ENCODE data around the gene ERN1.
"Not testable (repeated sequence)": the region's sequence is repeated elsewhere in the genome, so short reads cannot be mapped to it uniquely, and the experiment has no call there.

The ERN1 gene

DNA sequence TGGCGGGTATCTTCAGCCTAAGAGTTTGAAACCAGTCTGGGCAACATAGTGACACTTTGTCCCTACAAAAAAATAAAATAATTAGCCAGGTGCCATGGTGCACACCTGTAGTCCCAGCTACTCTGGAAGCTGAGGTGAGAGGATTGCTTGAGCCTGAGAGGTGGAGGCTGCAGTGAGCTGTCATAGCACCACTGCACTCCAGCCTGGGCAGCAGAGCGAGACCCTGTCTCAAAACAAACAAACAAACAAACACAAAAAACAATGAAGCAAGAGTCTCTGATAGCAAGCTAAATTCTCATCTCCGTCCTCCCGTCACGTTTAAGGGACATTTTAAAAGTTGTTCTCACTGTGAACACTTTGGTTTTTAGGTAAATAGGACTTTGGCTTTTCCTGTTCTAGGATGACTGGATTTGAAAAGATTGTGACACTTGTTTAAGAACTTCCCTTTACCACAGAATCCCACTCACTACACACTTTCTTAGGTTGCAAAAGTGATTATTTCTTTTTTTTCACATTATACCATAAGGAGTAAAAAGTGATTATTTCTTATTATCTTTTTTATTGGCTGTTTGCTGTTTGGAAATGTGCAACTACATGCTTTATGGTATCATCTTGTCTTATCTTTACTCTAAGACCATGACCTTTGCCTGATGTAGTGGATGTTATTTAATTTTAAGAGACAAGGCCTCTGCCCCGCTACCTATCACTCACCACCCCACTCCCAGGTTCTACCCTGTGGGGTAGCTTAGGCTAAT lies 4.4 kb upstream of the ERN1 start:
- no peak for DNase-seq (ENCODE audit: low spot score)

- DNase-seq (ENCODE audit: low spot score): peak; percentile 83
These were observed 3.7 kb upstream of the ERN1 start for GRCh38 chr17:64133546-64134215.

DNA sequence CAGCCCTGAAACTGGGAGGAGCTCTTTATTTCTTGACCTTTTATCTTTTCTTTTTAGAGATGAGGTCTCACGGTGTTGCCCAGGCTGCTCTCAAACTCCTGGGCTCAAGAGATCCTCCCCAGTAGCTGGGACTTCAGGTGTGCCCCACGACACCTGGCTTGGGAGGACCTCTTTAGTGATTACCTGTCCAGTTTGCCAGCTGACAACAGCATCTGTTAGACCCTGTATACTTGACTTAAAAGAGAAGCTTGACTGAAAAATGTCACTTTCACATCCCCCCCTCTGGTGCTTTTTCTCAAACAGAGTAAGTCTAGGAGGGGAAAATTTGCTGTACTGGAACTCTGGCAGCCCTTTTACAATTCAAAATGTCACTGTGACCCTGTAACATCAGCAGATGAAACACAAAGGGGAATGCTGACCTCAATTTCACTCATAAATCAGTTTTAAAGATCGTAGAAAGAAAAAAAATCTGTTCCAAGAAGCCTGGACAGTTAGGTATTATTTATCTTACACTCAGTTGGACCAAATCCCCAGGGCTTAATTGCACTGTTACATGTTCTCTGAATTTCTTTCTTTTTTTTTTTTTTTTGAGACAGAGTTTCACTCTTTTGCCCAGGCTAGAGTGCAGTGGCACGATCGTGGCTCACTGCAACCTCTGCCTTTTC lies 1.8 kb upstream of the ERN1 start:
- DNase-seq (ENCODE audit: low spot score): no peak

- no peak for DNase-seq (ENCODE audit: low spot score)
These were observed 636 bp upstream of the ERN1 start for GRCh38 chr17:64130559-64131001.

- no peak for DNase-seq (ENCODE audit: low spot score)
These were observed 504 bp downstream of the ERN1 start for GRCh38 chr17:64129515-64129764.

- no peak for DNase-seq (ENCODE audit: low spot score)
These were observed 993 bp downstream of the ERN1 start for GRCh38 chr17:64128787-64129514.

DNA sequence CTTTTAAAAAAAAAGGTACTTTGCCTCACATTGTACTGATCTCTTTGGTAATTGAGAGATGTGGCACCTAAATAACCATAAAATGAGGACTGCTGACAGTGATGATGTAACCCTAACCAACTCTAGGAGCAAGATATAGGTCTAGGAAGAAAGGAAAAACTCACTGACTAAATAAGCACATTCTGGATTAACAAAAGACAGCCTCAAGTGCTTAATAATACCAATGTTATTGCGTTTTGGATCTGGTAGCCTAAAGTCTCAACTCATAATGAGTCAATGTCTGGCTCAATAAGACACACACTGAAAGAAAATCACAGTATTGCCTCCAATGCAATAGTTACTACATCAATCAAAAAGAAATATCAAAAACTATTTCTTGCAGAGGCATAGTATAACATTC lies 3.0 kb downstream of the ERN1 start:
- no peak for DNase-seq (ENCODE audit: low spot score)

- DNase-seq (ENCODE audit: low spot score): no peak
These were observed 4.0 kb downstream of the ERN1 start for GRCh38 chr17:64125937-64126336.

DNA sequence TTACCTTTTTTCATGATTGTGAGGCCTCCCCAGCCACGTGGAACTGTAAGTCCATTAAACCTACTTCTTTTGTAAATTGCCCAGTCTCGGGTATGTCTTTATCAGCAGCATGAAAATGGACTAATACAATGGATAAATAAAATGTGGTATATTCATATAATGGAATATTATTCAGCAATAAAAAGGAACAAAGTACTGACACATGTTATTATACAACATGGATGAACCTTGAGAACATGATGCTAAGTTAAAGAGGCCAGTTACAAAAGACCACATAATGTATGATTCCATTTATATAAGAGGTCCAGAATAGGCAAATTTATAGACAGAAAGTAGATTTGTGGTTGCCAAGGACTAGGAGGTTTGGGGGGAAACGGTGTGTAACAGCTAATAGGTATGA lies 5.3 kb downstream of the ERN1 start:
- DNase-seq (ENCODE audit: low spot score): no peak

DNA sequence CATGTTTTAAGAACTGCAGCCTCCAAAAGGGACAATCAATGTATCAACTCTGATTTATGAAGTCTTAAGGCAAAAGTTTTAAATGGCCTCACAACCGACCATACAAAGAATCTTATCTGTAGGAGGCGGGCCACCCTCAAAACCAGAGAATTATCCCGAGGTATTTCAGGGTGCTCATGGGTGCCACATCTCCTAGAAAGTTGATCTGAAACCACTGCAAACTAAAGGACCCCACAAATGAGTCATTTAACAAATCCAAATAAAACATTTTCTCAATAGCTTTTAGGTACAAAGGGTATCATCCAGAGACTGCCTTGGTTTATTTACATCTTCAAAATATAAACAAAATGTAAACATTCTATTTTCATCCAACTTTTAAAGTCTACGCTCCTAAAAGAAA lies 6.8 kb downstream of the ERN1 start:
- no peak for DNase-seq (ENCODE audit: low spot score)

- not testable (repeated sequence) for DNase-seq (ENCODE audit: low spot score)
These were observed 8.8 kb downstream of the ERN1 start for GRCh38 chr17:64120972-64121786.

DNA sequence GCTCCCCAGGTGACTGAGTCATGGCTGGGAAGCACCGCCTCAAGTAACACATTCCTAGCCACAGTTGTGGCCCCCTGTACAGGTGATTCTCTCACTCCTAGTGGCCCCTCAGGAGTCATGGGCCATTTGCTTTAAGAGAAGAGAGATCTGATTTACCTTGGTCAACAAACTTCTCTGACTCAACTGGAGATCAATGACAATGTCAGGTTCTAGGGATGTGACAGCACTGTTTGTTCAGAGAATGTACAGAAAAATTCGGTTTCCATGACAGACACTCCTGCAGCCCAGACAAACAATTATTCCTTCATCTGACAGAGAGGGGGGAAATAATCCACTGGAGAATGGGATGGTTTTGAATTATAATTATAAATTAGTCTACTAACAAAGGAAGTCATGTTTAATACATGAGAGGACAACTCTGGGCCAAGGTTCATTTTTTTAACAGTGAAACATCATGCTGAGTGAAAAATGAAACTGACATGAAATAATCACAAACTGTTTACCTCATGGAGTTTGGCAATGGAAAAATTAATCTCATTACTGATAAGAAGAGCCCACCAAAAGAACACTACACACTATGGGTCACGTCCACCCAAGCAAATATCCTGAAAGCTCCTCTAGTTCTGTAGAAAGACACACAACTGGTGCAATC lies 9.7 kb downstream of the ERN1 start:
- DNase-seq (ENCODE audit: low spot score): no peak

- DNase-seq (ENCODE audit: low spot score): no peak
These were observed 11.7 kb downstream of the ERN1 start for GRCh38 chr17:64117981-64118979.

DNA sequence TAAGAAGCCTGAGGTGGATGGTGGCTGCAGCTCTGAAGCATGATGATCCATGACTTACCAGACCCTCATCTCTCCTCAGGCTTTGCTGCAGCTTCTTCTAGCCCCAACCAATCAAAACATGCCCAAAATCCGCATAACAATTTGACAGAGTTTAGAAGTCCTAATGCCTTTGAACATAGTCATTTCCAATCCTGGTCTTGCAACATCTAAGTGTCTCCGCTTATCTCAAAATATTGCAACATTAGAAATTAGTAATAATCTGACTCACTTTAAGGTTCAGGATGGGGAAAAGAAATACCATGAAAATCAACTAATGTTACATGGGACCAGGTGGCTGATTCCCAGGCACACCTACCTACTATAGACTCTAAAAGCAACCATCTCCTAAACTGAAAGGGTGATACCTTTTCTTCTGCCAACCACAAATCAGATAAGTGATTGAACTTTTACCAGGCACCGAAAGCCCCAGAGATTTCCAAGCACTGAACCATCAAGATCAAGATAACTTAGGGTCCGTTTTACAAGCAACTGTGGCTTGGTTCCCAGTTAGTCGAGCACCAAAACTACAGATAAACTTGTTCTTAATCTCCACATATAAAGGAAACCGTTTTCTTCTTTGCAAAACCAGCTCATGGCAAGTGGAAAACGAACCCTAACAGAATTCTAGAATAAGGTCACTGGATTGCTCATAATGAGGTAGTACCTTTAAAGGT lies 14.0 kb downstream of the ERN1 start:
- DNase-seq (ENCODE audit: low spot score): no peak

DNA sequence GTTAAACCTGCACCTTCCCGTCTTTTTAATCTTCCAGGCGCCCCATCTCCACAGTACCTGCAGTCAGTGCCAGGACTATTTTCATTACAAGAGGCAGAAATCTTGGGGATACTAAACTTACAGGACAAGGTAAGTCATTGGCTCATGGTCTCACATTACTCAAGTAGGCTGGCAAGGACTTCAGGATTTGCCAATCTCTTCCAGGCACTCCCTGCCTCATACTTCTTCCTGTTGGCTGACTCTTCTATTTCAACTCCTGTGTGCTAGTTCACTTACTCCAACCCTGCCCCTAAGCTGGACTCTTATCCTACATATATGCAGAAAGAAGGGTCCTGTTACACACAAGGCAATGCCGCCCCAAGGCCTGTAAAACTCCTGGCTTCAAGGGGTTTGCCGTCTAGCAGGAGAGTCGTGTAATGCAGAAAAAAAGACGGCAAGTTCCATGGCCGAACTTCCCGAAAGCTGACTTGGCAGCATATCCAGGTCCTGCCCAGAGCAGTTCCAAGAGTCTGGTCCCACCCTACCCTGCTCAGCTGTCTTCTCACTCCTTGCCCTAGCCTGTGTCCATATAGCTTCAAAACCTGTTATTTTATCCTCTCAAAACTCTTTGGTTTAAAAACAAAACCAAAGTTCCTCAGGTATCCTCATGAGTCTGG lies 14.8 kb downstream of the ERN1 start:
- DNase-seq (ENCODE audit: low spot score): no peak

DNA sequence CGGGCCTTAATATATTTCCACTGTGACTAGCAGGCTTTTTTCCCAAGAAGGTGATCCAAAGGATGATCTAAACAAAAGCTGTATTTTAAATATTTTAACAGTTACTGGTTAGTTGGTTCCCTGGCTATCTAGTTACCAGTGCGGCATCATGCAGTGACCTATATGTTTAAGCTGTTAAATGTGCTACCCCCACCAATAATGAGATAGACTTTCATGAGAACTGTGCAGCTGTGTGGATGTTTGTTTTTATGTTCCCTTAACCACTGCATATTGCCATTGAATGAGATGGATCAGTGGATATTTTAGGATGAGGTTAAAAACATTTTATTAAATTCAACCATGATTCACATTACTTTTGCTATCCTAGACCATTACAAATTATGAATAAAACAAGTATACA lies 16.9 kb downstream of the ERN1 start:
- no peak for DNase-seq (ENCODE audit: low spot score)

GRCh38 chr17:64111831-64112230 lies 18.1 kb downstream of the ERN1 start:
- no peak for DNase-seq (ENCODE audit: low spot score)

DNA sequence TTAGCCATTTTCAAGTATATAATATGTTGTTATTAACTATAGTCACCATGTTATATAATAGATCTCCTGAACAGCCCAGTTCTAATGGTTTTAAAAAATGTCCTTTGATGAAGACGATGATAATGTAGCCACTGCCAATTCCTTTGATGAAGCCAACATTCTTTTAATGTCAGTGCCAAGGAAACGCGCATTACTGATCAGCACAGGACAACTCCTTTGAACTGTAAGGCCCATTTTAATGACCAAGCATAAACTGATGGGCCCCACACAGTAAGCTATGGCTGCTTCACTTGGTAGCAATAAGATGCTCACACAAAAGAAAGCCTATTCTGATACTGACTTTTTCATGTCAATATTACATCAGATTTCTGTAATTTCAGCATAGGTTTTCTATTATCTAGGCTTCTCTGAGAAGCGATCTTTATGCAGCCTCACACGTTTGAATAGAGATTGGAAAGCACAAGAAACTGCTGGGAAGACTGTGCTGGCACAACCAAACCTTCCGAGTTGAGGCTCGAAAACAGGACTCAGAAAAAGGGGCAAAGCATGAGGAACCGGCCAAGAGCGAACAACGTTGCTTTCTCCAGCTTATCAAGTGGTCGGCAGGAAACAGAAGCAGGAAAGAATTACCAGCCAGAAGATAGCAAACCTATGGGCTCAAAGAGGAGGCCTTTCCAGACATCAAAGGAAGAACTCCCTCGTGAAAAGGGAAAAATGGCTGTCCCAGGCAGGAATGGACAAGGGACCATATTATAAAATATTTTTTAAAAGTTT lies 19.4 kb downstream of the ERN1 start:
- no peak for DNase-seq (ENCODE audit: low spot score)

Measured in hematopoietic multipotent progenitor cell treated with erythropoietin and hydrocortisone succinate and interleukin-3 and kit ligand, for 17 days (in vitro differentiated cells).